MM.1S (cell line): ENCODE results near the gene NAA25.

Experiments
- DNase-seq: peaks from one replicate; pipeline ENCODE4 v3.0.0-alpha.2; 2015
- H2AFZ ChIP-seq: fragments of 300-600 bp; sonication (generic); 2 replicates; pipeline ENCODE4 v1.6.0; 2016; ENCODE audit warnings: antibody characterized with exemption, low read length
- H3F3A ChIP-seq: fragments of 300-600 bp; sonication (generic); 2 replicates; pipeline ENCODE4 v1.6.1; 2016; ENCODE audit warnings: mild to moderate bottlenecking, antibody characterized with exemption, low read length, moderate library complexity, mixed read lengths; ENCODE audit not compliant: insufficient read depth
- H3K27ac ChIP-seq: fragments of 300-600 bp; sonication (generic); 2 replicates; pipeline ENCODE4 v1.5.1; 2016; ENCODE audit warnings: mild to moderate bottlenecking, low read length
- H3K27me3 ChIP-seq: fragments of 300-600 bp; sonication (generic); replicated peaks from 2 replicates; pipeline ENCODE4 v1.6.0; 2016; ENCODE audit warnings: low read length; ENCODE audit not compliant: insufficient read depth
- H3K36me3 ChIP-seq: fragments of 300-600 bp; sonication (generic); replicated peaks from 2 replicates; pipeline ENCODE4 v1.6.1; 2016; ENCODE audit warnings: mild to moderate bottlenecking, low read length, mixed read lengths; ENCODE audit not compliant: insufficient read depth
- H3K4me1 ChIP-seq: fragments of 300-600 bp; sonication (generic); 2 replicates; pipeline ENCODE4 v1.6.1; 2016; ENCODE audit warnings: low read length, mixed read lengths
- H3K4me2 ChIP-seq: fragments of 300-600 bp; sonication (generic); 2 replicates; pipeline ENCODE4 v1.6.0; 2016; ENCODE audit warnings: low read depth, low read length
- H3K4me3 ChIP-seq: fragments of 300-600 bp; sonication (generic); 2 replicates; pipeline ENCODE4 v1.5.1; 2016; ENCODE audit warnings: low read length, mixed read lengths
- H3K79me2 ChIP-seq: fragments of 300-600 bp; sonication (generic); 2 replicates; pipeline ENCODE4 v1.6.1; 2016; ENCODE audit warnings: mixed run types, low read length, mixed read lengths
- H3K9ac ChIP-seq: fragments of 300-600 bp; sonication (generic); 2 replicates; pipeline ENCODE4 v1.6.1; 2016; ENCODE audit warnings: low read length, mixed read lengths
- H3K9me2 ChIP-seq: fragments of 300-600 bp; sonication (generic); replicated peaks from 2 replicates; pipeline ENCODE4 v1.6.1; 2016; ENCODE audit warnings: mild to moderate bottlenecking, low read length, mixed read lengths; ENCODE audit not compliant: insufficient read depth
- H3K9me3 ChIP-seq: fragments of 300-600 bp; sonication (generic); replicated peaks from 2 replicates; pipeline ENCODE4 v1.6.1; 2016; ENCODE audit warnings: mild to moderate bottlenecking, low read length, mixed read lengths; ENCODE audit not compliant: insufficient read depth
- H4K20me1 ChIP-seq: fragments of 300-600 bp; sonication (generic); 2 replicates; pipeline ENCODE4 v1.6.1; 2016; ENCODE audit warnings: mild to moderate bottlenecking, low read length, moderate library complexity, mixed read lengths; ENCODE audit not compliant: insufficient read depth
- CTCF ChIP-seq: fragments of 300-600 bp; sonication (generic); IDR thresholded peaks from 2 replicates; pipeline ENCODE4 v1.5.1; 2016; ENCODE audit warnings: antibody characterized with exemption, low read length, mixed read lengths
- EZH2 ChIP-seq: fragments of 300-600 bp; sonication (generic); optimal IDR thresholded peaks from 2 replicates; pipeline ENCODE3; 2017; ENCODE audit warnings: low read depth, mild to moderate bottlenecking, antibody characterized with exemption, low read length, mixed read lengths
- EZH2phosphoT487 ChIP-seq: fragments of 300-600 bp; sonication (generic); IDR thresholded peaks from 2 replicates; pipeline ENCODE4 v1.6.1; 2018; ENCODE audit warnings: antibody characterized with exemption, low read length

NAA25 gene

GRCh38 chr12:111980598-111980997 lies 128.0 kb downstream of the NAA25 start:
- no peaks in the 10 kb centered on the region for H3K9me3 ChIP-seq
- H3K4me1 ChIP-seq = no peaks in the 10 kb centered on the region
- no peaks in the 10 kb centered on the region for H4K20me1 ChIP-seq
- H3K4me2 ChIP-seq = no peak overlapping the region
- no peak overlapping the region for H3K4me3 ChIP-seq
- DNase-seq = no peak
- H3K9ac ChIP-seq = no peak overlapping the region
- no peak overlapping the region for H3K27ac ChIP-seq
- no peaks in the 10 kb centered on the region for H3K9me2 ChIP-seq
- no peak overlapping the region for H2AFZ ChIP-seq
- no peaks in the 10 kb centered on the region for H3K27me3 ChIP-seq
- H3K36me3 ChIP-seq = no peaks in the 10 kb centered on the region
- H3F3A ChIP-seq = no peaks in the 10 kb centered on the region
- H3K79me2 ChIP-seq = no peaks in the 10 kb centered on the region
- TF ChIP-seq CTCF = no peak
- TF ChIP-seq EZH2 = no peak

GRCh38 chr12:111978545-111978944 lies 130.0 kb downstream of the NAA25 start:
- no peak overlapping the region for H3K27ac ChIP-seq
- H4K20me1 ChIP-seq = no peaks in the 10 kb centered on the region
- no peaks in the 10 kb centered on the region for H3K4me1 ChIP-seq
- no peaks in the 10 kb centered on the region for H3K9me3 ChIP-seq
- H3K9ac ChIP-seq = no peak overlapping the region
- H3K9me2 ChIP-seq = no peaks in the 10 kb centered on the region
- H3K79me2 ChIP-seq = no peaks in the 10 kb centered on the region
- no peaks in the 10 kb centered on the region for H3K27me3 ChIP-seq
- no peak for DNase-seq
- H3F3A ChIP-seq = no peaks in the 10 kb centered on the region
- no peak for TF ChIP-seq CTCF
- TF ChIP-seq EZH2 = no peak
- TF ChIP-seq EZH2phosphoT487 = no peak
- H3K4me3 ChIP-seq = no peak overlapping the region
- H3K4me2 ChIP-seq = no peak overlapping the region
- H3K36me3 ChIP-seq = no peaks in the 10 kb centered on the region
- no peak overlapping the region for H2AFZ ChIP-seq

- H4K20me1 ChIP-seq = no peaks in the 10 kb centered on the region
- H3K36me3 ChIP-seq = no peaks in the 10 kb centered on the region
- no peaks in the 10 kb centered on the region for H3K79me2 ChIP-seq
- no peak overlapping the region for H3K4me3 ChIP-seq
- H3K27ac ChIP-seq = no peak overlapping the region
- no peaks in the 10 kb centered on the region for H3K4me1 ChIP-seq
- H3K27me3 ChIP-seq = no peaks in the 10 kb centered on the region
- H2AFZ ChIP-seq = no peak overlapping the region
- TF ChIP-seq CTCF (no peak), EZH2 (no peak), EZH2phosphoT487 (no peak)
- H3K9ac ChIP-seq = no peak overlapping the region
- DNase-seq = no peak
- H3K4me2 ChIP-seq = no peak overlapping the region
- no peaks in the 10 kb centered on the region for H3K9me3 ChIP-seq
- H3F3A ChIP-seq = no peaks in the 10 kb centered on the region
- no peaks in the 10 kb centered on the region for H3K9me2 ChIP-seq
Observed at GRCh38 chr12:111976860-111977259, 131.7 kb downstream of the NAA25 start.
